ENCODE measurements around the gene CNIH3. TPM values are rescaled to one million over a fixed set of nuclear protein-coding genes. Genes with fewer than 3 reads are reported as not detected.

Gene CNIH3
- total and polyA plus RNA-seq, 10 of the 15 experiments (the other 5 are each of a cell fraction or from before 2014, with no cell fraction given): 0.77 to 5.8 (median 1.8) TPM

DNA sequence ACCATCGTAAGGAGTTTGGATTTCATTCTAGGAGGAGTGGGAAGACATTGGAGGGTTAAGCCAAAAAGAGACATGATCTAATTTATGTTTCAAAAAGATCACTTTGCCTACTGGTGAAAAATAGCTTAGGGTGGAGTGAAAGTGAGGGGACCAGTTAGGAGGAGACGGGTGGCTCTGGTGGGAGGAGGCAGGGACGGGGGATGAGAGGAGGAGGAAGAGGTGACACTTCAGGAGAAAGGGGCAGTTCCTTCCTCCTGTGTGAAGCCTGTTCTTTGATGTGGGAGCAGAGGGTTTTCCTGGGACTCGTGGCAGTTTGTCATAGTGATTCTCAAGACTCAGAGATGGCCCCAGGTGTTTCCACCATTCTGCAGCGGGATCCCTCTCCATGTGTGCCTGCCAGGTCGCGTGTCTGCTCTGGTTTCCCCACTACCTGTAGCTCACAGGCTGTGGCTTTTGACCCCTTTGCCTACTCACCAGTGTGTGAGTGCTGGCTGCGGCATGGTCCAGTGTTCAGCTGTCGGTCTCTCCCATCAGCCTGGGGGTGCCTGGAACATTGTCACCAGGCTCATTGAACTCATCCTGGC is 102.4 kb downstream of the CNIH3 start:
- no peak overlapping the region for H3K4me2 ChIP-seq (ENCODE audit: control insufficient read depth, insufficient read depth)
- no peaks in the 10 kb centered on the region; the same call in 2 of the 3 replicates for H3K9me3 ChIP-seq (replicated peaks; ENCODE audit: control insufficient read depth, insufficient read depth, low read length)
- H4K20me1 ChIP-seq (ENCODE audit: control insufficient read depth, insufficient read depth): no peaks in the 10 kb centered on the region
- in situ Hi-C loops (cut with MboI) (no loop called here), intact Hi-C loops (cut with micrococcal nuclease; ENCODE audit: unreplicated experiment) (no loop called here)
- DNase-seq (ENCODE audit: low read depth, low spot score) (no peak), ATAC-seq (no peak; the same call in 2 of the 3 replicates), FAIRE-seq (no peak)
- WGBS (ENCODE audit: insufficient coverage, insufficient replicate concordance, low lambda C conversion rate, missing lambda C conversion rate): 33% methylated on average over 8 of the region's 9 CpGs
- no peaks in the 10 kb centered on the region for H3K4me1 ChIP-seq (ENCODE audit: control insufficient read depth, insufficient read depth, low read length)
- TF ChIP-seq POLR2A (IDR thresholded peaks at IDR 0.05; ENCODE audit: low read depth, low read length) (no peak), ATF7 (IDR thresholded peaks at IDR 0.05; ENCODE audit: low read depth) (no peak), SREBF2 (IDR thresholded peaks at IDR 0.05; ENCODE audit: low read length) (no peak), GATAD2B (conservative IDR thresholded peaks at IDR 0.05; ENCODE audit: low read depth) (no peak), IRF4 (IDR thresholded peaks at IDR 0.05; ENCODE audit: low read depth, low read length) (no peak), SRF (IDR thresholded peaks at IDR 0.05; ENCODE audit: low read depth in 2 of 2, low read length in 2 of 2) (no peak), STAT3 (IDR thresholded peaks at IDR 0.05; ENCODE audit: low read depth, low read length) (no peak), KDM1A (IDR thresholded peaks at IDR 0.05; ENCODE audit: borderline replicate concordance) (no peak), ZNF274 (IDR thresholded peaks at IDR 0.05; ENCODE audit: insufficient read depth, insufficient read length) (no peak), KAT2A (conservative IDR thresholded peaks at IDR 0.05; ENCODE audit: control insufficient read depth, low read depth, low read length) (no peak), MEF2A (IDR thresholded peaks at IDR 0.05; ENCODE audit: insufficient read depth, low read depth, low read length) (no peak), FOS (IDR thresholded peaks at IDR 0.05; ENCODE audit: borderline replicate concordance, extremely low read depth, insufficient read length) (no peak), BMI1 (IDR thresholded peaks at IDR 0.05; ENCODE audit: borderline replicate concordance) (no peak), RUNX3 (IDR thresholded peaks at IDR 0.05; ENCODE audit: low read length) (no peak), EP300 (IDR thresholded peaks at IDR 0.05; ENCODE audit: borderline replicate concordance in 1 of 2, control insufficient read depth in 1 of 2, low read depth in 2 of 2, low read length in 2 of 2) (no peak), EZH2 (IDR thresholded peaks at IDR 0.05; ENCODE audit: borderline replicate concordance, control insufficient read depth, low read depth, low read length) (no peak)
- TF ChIP-seq, protein P1, sequence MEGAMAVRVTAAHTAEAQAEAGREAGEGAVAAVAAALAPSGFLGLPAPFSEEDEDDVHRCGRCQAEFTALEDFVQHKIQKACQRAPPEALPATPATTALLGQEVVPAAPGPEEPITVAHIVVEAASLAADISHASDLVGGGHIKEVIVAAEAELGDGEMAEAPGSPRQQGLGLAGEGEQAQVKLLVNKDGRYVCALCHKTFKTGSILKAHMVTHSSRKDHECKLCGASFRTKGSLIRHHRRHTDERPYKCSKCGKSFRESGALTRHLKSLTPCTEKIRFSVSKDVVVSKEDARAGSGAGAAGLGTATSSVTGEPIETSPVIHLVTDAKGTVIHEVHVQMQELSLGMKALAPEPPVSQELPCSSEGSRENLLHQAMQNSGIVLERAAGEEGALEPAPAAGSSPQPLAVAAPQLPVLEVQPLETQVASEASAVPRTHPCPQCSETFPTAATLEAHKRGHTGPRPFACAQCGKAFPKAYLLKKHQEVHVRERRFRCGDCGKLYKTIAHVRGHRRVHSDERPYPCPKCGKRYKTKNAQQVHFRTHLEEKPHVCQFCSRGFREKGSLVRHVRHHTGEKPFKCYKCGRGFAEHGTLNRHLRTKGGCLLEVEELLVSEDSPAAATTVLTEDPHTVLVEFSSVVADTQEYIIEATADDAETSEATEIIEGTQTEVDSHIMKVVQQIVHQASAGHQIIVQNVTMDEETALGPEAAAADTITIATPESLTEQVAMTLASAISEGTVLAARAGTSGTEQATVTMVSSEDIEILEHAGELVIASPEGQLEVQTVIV (IDR thresholded peaks at IDR 0.05; ENCODE audit: borderline replicate concordance, partially characterized antibody): no peak
- H3K79me2 ChIP-seq (ENCODE audit: control insufficient read depth, insufficient read depth, low read length): no peaks in the 10 kb centered on the region
- SMC1A ChIA-PET (ENCODE audit: uncharacterized antibody, unreplicated experiment): interaction anchor here (1.1 to 1.3 kb wide), 2 partner anchors 11 to 16 kb away, joined by 3 to 4 read pairs; no protein-coding TSS in a partner anchor
- no peaks in the 10 kb centered on the region for H3K36me3 ChIP-seq (ENCODE audit: control insufficient read depth in 2 of 2, insufficient read depth in 2 of 2, low read length in 1 of 2)
- CTCF ChIA-PET: interaction anchor here (1.4 to 2.5 kb wide), 4 partner anchors 10 to 133 kb away, joined by 4 to 9 read pairs (median 7); no protein-coding TSS in a partner anchor
- no peak overlapping the region for H3K4me3 ChIP-seq
- no TSS peak for BruUV-seq (replicated peaks)
- H2AFZ ChIP-seq (ENCODE audit: control insufficient read depth, low read depth, low read length): no peak overlapping the region
- H3K27me3 ChIP-seq (replicated peaks in 1 of 2; ENCODE audit: control insufficient read depth in 2 of 2, insufficient read depth in 2 of 2, low read length in 1 of 2): no peaks in the 10 kb centered on the region
- H3K9ac ChIP-seq (ENCODE audit: control insufficient read depth, insufficient read depth, low read length): no peak overlapping the region
- H3K27ac ChIP-seq (ENCODE audit: control insufficient read depth, insufficient read depth): no peak overlapping the region
- RAD21 ChIA-PET (ENCODE audit: unreplicated experiment): interaction anchor here (1.8 kb wide), 1 partner anchor 74 kb away, joined by 5 read pairs; no protein-coding TSS in a partner anchor
- POLR2A ChIA-PET: no interaction called here

All from GM12878 (cell line).